Stimulated activated CD4-positive, alpha-beta T cell treated with anti-CD3 and anti-CD28 coated beads, Interleukin-4, amount 100 ng/mL, for 48 hours (primary cell): ENCODE measurements around the gene SPATC1L.
A peak's percentile ranks its signal among the peaks of the same experiment; 100 is the strongest.
"Not testable (repeated sequence)": the region's sequence is repeated elsewhere in the genome, so short reads cannot be mapped to it uniquely, and the experiment has no call there.

Source experiments
- DNase-seq, 2 donors: peaks; one replicate each; pipeline ENCODE4 v3.0.0-alpha.2; 2020; ENCODE audit warnings: low read depth in 2 of 2

Gene SPATC1L

DNA sequence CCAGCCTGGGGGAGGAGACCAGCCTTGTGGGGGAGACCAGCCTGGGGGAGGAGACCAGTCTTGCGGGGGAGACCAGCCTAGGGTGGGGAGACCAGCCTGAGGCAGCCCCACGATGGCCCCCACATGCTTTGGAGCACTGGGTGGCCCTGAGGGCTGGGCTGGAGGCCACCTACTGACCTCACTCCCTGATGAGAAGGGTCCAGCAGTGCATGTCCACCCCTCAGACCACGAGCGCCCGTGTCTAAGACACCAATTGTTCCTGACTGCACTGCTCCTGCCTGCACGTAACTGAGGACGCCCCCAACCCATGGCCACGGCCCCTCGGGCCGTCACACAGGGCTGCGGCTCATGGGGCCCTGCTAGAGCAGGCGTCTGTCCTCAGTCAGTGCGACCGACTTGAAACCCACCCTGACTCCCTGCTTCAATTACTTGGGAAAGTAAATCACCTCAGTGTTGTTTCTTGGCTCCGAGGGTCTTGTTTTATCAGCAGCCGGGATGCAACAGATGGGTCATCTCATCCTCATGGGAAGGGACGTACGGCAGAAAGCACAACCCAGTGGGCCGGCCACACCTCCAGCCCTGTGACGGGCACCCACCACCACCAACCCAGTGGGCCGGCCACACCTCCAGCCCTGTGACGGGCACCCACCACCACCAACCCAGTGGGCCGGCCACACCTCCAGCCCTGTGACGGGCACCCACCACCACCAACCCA, at the start of gene SPATC1L:
Gene SPATC1L (minus strand): TSS at position 550 of the 715 bp plus-strand sequence. CDS start 1,643 bp downstream, outside the sequence.
- peak in 1 of 2 donors; percentile 32 for DNase-seq

DNA sequence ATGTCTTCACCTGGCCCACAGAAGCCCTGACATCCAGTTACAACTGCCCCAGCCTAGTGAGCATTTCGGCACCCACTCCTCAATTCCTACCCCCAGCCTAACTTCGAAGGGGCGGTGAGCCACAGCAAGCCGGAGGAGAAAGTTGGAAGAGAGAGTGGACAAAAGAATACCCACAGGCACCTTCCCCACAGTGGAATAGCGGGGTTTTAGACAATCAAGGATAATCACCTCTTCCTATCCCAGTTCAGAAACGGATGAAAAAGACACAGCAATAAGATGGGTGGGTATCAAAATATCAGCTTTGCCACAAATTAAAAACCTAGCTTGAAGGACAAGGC, 45.6 kb upstream of the SPATC1L start:
- no peak for DNase-seq

DNA sequence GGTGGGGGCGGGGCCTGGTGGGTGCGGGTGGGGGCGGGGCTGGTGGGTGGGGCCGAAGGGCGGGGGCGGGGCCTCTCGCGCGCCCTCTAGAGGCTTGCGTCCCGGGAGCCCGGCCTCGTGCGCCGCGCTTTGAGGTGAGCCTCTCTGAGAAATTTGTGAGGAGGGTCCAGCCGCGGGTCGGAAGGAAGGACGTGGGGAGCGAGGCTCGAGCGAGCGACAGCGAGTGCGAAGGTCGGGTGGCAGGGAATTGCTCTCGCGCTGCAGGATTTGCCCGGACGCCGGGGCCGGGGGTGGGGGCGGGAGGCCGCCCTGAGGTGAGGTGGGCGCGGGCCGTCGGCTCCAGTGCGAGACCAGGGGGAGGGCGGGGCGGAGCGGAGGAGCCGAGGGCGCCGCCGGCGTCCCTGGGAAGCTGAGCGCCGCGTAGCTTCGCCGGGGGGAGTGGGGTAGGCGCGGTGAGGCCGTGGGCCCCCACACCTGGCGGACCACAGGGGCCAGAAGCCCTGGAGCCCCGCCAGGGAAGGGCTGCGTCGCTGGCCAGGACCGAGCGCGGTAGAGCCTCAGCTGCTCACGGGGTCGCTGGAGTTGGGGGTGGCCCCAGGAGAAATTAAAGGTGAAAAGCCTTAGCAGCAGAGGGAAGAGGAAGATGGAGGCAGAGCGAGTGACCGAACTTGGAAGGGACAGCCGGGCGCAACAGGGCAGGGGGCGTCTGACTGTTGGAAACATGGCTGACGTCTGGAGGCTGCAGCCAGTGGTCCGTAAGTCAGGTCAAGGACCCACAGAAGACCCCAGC, 45.1 kb upstream of the SPATC1L start:
- DNase-seq, result peak in 1 of 2 donors; percentile 17

DNA sequence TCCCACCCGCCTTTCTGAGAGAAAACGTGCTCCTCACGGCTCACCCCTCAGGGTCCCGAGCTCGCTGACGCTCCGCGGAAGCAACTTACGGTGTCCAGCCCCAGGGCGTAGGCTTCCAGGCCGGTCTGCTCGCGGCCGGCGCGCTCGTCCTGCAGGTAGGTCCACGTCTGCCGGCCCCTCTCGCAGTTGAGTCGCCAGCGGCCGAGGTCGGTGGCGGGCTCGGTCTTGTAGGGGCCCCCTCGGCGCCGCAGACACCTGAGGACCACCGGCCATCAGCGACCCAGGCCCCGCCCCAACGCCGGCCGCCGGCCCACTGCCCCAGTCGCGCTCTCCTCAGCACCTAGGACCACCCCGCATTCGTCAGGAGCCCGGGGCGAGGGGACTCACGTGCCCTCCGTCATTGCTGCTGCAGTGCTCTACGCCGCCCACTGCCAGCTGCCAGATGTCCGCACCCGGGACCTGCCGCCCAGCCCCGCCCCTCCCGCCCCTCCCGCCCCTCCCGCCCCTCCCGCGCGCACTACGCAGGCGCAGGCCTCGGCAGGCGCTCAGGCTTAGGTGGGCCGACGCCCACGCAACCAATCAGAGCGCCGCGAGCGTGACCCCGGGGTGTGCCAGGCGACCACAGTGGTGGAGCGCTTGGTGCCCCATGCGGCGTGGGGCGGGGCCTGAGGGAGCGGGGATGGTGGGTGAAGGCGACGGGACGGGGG, 44.2 kb upstream of the SPATC1L start, which contains the start of gene LSS:
Gene LSS (minus strand): TSS at position 430 of the 707 bp plus-strand sequence. CDS start 29 bp downstream, at position 401.
- DNase-seq, result peak; percentile 91 to 95

DNA sequence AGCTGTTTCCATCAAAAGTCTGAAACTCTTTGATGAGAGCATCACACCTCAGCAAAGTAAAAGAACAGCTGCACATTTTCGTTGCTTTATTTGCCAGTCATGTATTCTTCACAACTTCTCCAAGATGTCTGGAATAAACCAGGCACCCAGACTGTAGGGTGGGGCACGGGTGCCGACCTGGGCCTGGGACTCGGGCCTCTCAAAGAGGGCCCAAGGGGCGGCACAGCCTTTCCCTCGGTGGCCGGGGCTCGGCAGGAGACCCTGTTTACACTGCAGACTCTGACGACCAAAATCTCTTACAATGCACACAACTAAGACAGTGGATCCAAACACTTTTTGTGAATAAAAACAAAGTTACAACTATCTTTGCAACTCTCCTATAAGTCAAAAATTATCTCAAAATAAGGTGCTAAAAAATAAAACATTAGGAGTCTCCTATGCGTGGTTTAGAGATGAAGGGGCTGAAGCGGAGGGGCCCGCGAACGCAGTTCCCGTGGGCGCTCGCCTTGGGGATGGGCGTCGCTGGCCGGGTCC, 43.6 kb upstream of the SPATC1L start:
- DNase-seq, result no peak

DNA sequence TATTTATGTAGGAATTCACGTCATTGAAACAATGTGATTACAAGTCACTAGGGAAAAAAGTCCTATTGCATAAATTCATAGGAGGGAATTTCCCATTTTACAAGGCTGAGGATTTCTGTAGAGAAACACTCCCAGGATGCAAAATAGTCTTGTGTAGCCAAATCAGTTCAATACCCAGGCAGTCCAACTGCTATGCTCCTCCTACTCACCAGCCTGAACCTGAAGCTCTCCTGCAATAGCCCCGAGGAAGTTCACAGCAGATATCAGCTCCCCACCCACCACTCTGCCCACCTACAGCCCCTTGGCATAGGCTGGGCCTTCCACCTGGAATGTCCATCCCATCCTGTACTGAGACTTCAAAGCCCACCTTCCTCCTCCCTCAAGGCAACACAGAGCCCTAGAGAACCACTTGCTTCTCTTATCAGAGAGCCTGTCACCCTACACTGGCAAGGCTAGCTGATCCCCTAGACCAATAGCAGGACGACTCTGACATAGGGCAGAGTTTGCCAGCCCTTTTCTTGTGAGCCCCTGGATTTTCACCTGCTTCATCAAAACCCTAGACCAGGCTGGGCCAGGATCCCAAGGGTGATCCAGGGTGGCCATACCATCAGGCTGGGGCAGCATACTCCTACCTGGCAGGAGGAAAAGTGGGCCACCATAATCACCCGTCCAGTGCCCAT, 42.8 kb upstream of the SPATC1L start:
- DNase-seq, result no peak

DNA sequence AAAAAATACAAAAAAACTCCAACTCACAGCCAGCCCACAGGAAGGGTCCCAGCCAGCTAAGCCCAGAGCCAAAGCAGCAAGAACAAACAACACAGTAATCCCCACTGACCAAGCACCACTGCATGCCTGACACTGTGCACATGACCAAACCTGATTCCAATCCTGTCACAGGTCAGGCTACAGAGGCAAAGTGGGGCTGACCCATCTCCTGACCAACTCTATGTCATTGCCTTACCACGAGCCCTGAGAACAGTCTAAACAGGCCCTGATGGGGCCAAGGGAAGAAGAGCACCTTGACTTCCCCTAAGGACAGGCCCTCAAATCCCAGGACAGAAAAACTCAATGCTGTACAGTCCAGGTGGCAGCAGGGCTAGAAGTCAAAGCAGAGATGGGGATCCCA, 41.9 kb upstream of the SPATC1L start:
- no peak for DNase-seq

DNA sequence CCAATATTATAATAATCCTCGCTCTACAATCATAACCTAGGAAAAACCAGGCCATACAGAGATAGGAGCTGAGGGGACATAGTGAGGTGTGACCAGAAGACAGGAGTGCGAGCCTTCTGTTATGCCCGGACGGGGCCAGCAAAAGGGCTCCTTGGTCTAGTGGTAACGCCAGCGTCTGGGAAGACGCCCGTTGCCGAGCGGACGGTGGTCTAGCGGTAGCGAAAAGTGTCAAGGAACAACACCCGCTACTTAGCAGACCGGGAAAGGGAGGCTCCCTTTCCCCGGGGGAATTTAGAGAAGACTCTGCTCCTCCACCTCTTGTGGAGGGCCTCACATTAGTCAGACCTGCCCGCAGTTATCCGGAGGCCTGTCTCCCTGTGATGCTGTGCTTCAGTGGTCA, 39.4 kb upstream of the SPATC1L start:
- DNase-seq, result not testable (repeated sequence)

DNA sequence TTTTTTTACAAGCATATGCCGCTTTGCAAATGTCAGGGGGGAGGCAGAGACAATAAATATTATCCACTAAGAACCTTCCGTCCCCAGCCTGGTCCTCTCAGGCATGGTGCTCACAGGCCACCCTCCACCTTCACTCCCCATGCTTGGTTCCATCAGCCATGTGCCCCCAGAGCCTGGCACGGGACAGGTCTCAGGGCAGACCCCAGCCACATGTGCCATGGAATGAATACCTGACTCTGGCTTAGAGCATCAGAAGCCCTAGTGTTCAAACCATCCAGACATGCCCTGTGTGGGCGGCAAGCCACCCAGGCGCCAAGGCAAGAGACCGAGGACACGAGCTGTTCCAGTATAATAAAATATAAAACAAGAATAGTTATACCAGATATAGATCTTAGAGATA, 39.0 kb upstream of the SPATC1L start:
- no peak for DNase-seq

DNA sequence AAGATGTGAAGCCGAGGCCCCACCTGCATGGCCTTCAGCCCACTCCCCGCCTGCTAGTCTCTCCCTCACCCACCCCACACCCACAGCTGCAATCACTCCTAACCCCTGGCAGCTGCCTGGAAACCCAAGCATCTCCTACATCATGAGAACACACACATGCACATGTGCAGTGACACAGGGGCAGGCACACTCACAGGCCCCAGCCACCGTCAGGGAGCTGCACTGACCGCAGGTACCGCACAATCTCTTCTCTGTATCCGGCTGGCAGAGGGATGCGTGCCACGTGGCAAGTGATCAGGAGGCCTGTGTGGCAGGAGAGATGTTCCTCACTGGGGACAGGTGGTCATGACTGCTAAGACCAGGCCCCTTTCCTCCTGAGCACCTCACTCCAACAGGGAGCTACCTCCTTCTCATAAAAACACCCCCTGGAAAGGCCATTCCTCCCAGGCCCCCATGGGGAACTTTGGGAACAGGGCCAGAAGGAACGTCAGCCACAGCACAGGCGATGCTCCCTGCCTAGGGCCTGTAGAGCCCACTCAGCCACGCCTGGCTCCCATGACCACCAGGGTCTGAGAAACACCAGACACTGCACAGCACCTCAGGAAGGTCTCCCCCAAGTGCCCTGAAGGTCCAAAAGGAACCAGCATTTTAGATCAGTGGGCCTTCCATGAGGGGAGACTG, 38.3 kb upstream of the SPATC1L start:
- no peak for DNase-seq

DNA sequence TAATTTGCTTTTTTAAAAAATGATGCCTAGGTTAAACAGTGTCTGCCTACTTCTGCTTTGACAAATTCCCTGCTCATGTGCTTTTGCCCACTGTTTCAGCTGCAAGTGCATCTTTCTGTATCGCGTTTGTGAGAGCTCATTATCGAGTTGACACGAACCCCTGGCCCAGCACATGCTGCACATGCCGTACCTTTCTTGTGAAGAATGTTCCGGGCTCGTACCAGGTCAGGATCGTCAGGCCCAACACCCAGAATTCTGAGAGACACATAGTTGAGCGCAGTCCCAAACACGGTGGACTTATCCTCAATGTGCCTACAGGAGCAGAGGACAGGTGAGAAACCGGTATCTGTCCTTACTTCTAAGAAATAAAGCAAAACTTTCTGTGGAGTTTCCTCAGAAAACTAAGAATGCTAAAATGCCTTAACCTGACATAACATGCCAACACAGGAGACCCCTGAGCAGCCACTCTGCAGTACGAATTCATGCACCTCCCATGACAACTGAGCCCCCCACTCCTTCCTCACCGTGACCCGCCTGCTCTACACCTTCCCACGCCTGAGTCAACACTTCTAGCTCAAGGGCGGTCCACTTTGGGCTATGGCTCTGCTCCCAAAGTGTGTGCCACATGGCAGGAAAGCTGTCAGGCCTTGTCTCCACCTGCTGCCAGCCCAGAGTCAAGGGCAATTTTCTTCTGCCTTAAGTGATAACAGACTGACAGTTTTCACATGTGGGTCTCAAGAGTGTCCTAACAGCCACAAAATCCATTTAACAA, 37.6 kb upstream of the SPATC1L start:
- DNase-seq, result no peak

DNA sequence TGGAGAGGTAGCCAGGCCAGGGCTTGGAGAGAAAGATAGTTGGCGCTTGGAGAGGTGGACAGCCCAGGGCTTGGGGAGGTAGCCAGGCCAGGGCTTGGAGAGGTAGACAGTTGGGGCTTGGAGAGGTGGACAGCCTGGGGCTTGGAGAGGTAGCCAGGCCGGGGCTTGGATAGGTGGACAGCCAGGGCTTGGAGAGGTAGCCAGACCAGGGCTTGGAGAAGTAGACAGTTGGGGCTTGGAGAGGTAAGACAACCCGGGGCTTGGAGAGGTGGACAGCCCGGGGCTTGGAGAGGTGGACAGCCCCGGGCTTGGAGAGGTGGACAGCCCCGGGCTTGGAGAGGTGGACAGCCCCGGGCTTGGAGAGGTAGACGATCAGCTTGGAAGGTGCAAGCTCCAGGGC, 36.6 kb upstream of the SPATC1L start:
- DNase-seq, result no peak

DNA sequence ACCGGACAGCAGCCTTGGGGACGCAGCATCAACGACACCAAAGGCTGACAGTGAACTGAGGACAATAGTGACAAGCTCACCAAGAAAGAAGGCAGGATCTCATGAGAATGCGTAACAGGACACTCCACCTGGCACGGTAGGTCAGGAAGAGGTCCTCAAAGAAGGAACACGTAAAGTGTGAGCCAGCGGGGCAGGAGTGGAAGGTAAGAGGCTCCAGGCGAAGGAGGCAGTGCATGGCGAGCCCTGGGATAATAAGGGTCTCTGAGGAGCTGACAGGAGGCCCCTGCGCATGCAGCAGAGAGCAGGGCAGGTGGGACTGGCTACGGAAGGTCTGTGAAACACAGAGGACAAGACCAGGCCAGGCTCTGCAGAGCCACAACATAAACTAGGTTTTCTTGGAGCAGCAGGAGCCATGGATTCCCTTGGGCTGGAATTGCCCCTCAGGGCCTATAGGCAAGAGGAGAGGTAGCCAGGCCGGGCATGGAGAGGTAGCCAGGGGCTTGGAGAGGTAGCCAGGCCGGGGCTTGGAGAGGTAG, 36.1 kb upstream of the SPATC1L start:
- DNase-seq, result no peak

DNA sequence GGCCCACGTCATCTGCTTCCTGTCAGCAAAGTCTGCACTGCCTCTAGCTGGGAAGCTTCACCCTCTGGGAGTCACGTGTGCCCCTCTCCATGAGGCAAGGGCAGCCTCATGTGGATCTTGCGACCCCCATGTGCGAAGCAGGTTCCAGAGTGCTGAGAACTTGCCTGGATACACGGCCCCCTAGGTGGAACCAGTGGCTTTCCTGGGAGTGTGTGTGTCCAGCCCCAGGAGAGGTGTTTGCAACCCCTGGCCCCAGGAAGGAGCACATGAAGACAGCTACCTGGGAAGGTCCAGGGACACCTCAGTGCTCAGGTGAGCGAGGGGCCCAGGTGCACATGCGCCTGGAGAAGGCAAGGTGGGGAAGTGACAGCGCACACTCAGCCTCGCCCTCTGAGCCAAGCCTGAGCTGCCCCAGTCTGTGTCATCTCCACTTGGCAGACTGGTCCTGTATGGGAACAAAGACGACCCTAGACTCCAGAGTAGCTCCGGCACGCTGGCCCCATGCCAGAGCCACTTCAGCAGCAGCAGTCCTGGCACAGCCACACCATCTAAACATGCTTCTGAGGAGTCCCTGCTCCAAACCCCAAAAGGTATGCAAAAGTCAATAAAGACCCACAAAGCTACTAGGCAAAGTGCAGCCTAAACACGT, 35.5 kb upstream of the SPATC1L start:
- no peak for DNase-seq

DNA sequence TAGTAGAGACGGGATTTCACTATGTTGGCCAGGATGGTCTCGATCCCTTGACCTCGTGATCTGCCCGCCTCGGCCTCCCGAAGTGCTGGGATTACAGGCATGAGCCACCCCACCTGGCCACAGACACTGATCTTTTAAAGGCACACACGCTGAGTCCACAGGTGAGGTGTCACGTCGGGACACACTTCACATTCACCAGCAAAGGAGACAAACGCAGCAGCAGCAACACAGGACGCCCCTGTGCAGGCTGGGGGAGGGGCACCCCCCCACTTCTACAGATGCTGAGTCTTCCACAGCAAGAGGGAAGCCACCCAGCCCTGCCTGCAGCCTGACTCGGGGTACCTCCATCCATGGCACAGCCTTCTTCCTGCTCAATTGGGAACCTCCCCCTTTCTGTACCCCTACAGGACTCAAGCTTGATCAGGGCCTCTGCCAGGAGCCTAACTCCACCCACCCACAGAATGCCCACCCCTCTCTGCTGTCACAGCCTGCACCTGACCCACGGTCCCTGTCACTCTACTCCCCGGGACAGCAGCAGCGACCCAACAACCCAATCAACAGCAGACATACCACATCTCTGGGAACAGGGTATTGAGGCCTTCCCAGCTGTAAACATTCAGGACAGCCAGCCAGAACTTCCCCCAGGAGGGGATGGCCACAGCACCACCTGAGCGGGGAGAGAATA, 34.8 kb upstream of the SPATC1L start:
- DNase-seq, result no peak

DNA sequence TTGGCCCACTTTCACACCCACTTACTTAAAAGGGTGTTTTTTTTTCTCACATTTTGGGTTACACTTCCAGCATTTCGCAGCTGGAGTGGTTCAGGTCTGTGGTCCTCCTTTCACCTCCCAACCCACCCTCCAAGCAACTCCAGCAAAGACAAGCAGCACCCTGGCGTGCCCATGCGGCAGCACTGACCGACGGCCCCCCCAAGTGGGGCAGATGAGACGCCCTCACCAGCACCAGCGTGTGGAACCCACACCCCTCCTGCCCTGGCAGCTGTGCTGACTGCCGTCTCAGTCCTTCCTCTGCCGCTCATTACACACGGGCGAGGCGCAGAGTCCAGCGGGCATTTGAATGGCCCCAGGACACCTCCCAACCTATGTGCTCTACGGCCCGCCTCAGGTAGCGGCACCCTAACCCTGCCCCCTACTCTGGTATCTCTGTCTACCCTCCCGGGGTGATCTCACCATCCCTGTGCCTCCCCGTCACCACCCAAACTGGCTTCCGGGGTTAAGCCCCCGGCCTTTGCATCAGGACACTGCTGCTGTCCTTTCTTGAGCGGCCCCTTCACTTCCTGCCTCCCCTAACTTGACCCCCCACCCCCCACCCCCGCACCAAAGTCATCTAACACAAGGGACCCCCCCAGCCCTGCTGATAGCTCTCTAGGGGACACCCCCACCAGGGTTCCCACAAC, 33.4 kb upstream of the SPATC1L start:
- no peak for DNase-seq

DNA sequence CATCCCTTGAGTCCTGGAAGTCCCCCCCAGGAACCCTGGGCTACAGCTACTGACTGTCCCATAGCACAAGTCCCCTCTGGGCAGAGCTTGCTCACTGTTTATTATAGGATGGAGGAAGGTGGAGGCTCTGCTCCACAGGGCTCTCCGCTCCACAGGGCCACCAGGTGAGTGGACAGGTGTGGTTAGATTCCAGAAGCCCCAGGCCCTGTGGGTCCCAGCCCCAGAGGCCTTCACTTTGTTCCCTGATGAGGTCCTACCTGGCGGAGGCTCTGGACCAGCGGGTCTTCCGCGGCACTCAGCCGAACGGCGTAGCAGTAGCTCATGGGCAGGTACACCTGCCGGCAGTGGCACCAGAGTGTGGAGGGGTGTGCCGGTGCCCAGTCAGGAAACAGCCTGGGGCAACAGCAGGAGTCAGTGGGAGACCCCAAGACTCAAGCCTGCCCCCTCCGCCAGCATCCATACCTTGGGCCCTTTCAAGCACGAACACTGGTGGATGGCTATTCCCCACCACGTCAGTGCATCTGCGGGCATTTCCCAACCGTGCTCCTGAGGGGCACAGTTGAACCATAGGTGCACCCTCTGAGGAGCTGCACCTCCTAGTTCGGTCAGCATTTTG, 32.0 kb upstream of the SPATC1L start:
- no peak for DNase-seq
